H1 (cell line): ENCODE results near the gene ZNF254. TPM values are rescaled to one million over a fixed set of nuclear protein-coding genes. Genes with fewer than 3 reads are reported as not detected.

Experiments
- CTCF ChIA-PET: fragments of 300-600 bp; sonication (Branson Sonifier 250); formaldehyde crosslinking; loops from one replicate; lab custom pipeline; 2021; ENCODE audit not compliant: partially characterized antibody; lab: Charles Lee
- POLR2A ChIA-PET: fragments of 300-600 bp; sonication (Branson Sonifier 250); formaldehyde crosslinking; loops from one replicate; lab custom pipeline; 2021; ENCODE audit warnings: inconsistent platforms; ENCODE audit not compliant: partially characterized antibody; lab: Charles Lee
- DNase-seq, 2 experiments: peaks; one replicate each; pipeline versions ENCODE4 v3.0.0 to v3.0.0-alpha.2; 2010 to 2022; ENCODE audit warnings: low spot score in 2 of 2, low read depth in 1 of 2, mixed read lengths in 1 of 2
- FAIRE-seq: peaks from 2 replicates; lab custom pipeline; 2011; peaks lifted over from hg19 to GRCh38; lab: Jason Lieb, UNC
- H2AFZ ChIP-seq: 2 replicates; pipeline ENCODE4 v1.8.1; 2012; ENCODE audit warnings: low read length, inconsistent platforms
- H2AK5ac ChIP-seq: 2 replicates; pipeline ENCODE4 v1.6.1; 2013; ENCODE audit warnings: low read depth, low read length
- H2BK120ac ChIP-seq: replicated peaks from 2 replicates; pipeline ENCODE3; 2013; ENCODE audit warnings: low read depth, low read length, inconsistent platforms
- H2BK12ac ChIP-seq: 2 replicates; pipeline ENCODE4 v1.6.1; 2013; ENCODE audit warnings: low read depth, low read length
- H2BK15ac ChIP-seq: 2 replicates; pipeline ENCODE4 v1.6.1; 2013; ENCODE audit warnings: low read length
- H2BK20ac ChIP-seq: 2 replicates; pipeline ENCODE4 v1.6.1; 2013; ENCODE audit warnings: low read length
- H2BK5ac ChIP-seq: 2 replicates; pipeline ENCODE4 v1.6.1; 2013; ENCODE audit warnings: low read depth, low read length
- H3K14ac ChIP-seq: 2 replicates; pipeline ENCODE4 v1.6.1; 2013; ENCODE audit warnings: inconsistent platforms; ENCODE audit not compliant: insufficient read length
- H3K18ac ChIP-seq: 2 replicates; pipeline ENCODE4 v1.6.1; 2013; ENCODE audit warnings: low read length; ENCODE audit errors: extremely low read depth
- H3K23ac ChIP-seq: 2 replicates; pipeline ENCODE4 v1.6.1; 2013; ENCODE audit warnings: inconsistent platforms; ENCODE audit not compliant: insufficient read length
- H3K23me2 ChIP-seq: 2 replicates; pipeline ENCODE4 v1.6.1; 2013; ENCODE audit warnings: low read depth, low read length
- H3K27ac ChIP-seq: 2 replicates; pipeline ENCODE4 v1.6.1; 2011; ENCODE audit warnings: low read depth, low read length, inconsistent platforms
- H3K27me3 ChIP-seq, 4 experiments: replicated peaks in 1 of 4; 1 replicate in 1 of 4; 2 replicates in 3 of 4; pipeline versions ENCODE4 v1.6.1 to v1.8.1; 2011 to 2013; ENCODE audit warnings: low read length in 3 of 4, mild to moderate bottlenecking in 3 of 4, inconsistent platforms in 2 of 4, mixed read lengths in 2 of 4, moderate library complexity in 1 of 4; ENCODE audit not compliant: control insufficient read depth in 3 of 4, insufficient read depth in 3 of 4; ENCODE audit errors: extremely low read depth in 1 of 4
- H3K36me3 ChIP-seq, 4 experiments: 2 replicates each; pipeline versions ENCODE4 v1.6.1 to v1.8.1; 2011 to 2013; ENCODE audit warnings: mild to moderate bottlenecking in 4 of 4, low read length in 3 of 4, moderate library complexity in 2 of 4, control low read depth in 1 of 4, inconsistent platforms in 1 of 4; ENCODE audit not compliant: insufficient read depth in 4 of 4, control insufficient read depth in 2 of 4
- H3K4ac ChIP-seq: replicated peaks from 2 replicates; pipeline ENCODE3; 2013; ENCODE audit warnings: low read length, low read depth, mixed read lengths, inconsistent platforms; ENCODE audit not compliant: insufficient read length
- H3K4me1 ChIP-seq, 4 experiments: replicated peaks in 1 of 4; 1 replicate in 1 of 4; 2 replicates in 3 of 4; pipeline versions ENCODE4 v1.6.1 to v1.8.1; 2011 to 2013; ENCODE audit warnings: low read length in 3 of 4, inconsistent platforms in 2 of 4, mixed read lengths in 1 of 4; ENCODE audit not compliant: insufficient read depth in 4 of 4, control insufficient read depth in 3 of 4
- H3K4me2 ChIP-seq, 2 experiments: 2 replicates each; pipeline versions ENCODE4 v1.6.1 to v1.8.1; 2011 to 2013; ENCODE audit warnings: low read depth in 2 of 2, low read length in 2 of 2, control low read depth in 1 of 2, inconsistent platforms in 1 of 2, mild to moderate bottlenecking in 1 of 2; ENCODE audit not compliant: insufficient read depth in 1 of 2
- H3K4me3 ChIP-seq, 4 experiments: fragments of 200-600, 300-600 bp in 1 of 4; sonication (generic), shearing (Covaris generic), sonication (Bioruptor Twin) in 1 of 4; 2 replicates each; pipeline versions ENCODE4 v1.5.1 to v1.8.1; 2011 to 2016; ENCODE audit warnings: low read length in 4 of 4, low read depth in 3 of 4, control low read depth in 2 of 4, inconsistent platforms in 2 of 4, mild to moderate bottlenecking in 2 of 4, mixed read lengths in 1 of 4, moderate library complexity in 1 of 4; ENCODE audit not compliant: insufficient read depth in 2 of 4; ENCODE audit errors: extremely low read depth in 1 of 4
- H3K56ac ChIP-seq: replicated peaks from 2 replicates; pipeline ENCODE3; 2013; ENCODE audit warnings: low read depth, mild to moderate bottlenecking, mixed read lengths, low read length, inconsistent platforms; ENCODE audit not compliant: insufficient read length
- H3K79me1 ChIP-seq: 2 replicates; pipeline ENCODE4 v1.6.1; 2013; ENCODE audit warnings: low read depth, low read length, control low read depth
- H3K79me2 ChIP-seq, 2 experiments: 2 replicates each; pipeline versions ENCODE4 v1.6.1 to v1.8.1; 2012 to 2013; ENCODE audit warnings: low read length in 2 of 2, mild to moderate bottlenecking in 2 of 2, inconsistent platforms in 1 of 2; ENCODE audit not compliant: insufficient read depth in 2 of 2, control insufficient read depth in 1 of 2
- H3K9ac ChIP-seq, 4 experiments: replicated peaks in 1 of 4; 1 replicate in 1 of 4; 2 replicates in 3 of 4; pipeline versions ENCODE4 v1.6.1 to v1.8.1; 2011 to 2013; ENCODE audit warnings: low read depth in 3 of 4, low read length in 3 of 4, control low read depth in 2 of 4, mild to moderate bottlenecking in 2 of 4, moderate library complexity in 2 of 4, inconsistent platforms in 1 of 4; ENCODE audit errors: extremely low read depth in 1 of 4
- H3K9me3 ChIP-seq, 2 experiments: 2 replicates each; pipeline versions ENCODE4 v1.6.1 to v1.8.1; 2012 to 2013; ENCODE audit warnings: mild to moderate bottlenecking in 2 of 2, moderate library complexity in 2 of 2, control low read depth in 1 of 2, inconsistent platforms in 1 of 2, low read depth in 1 of 2, low read length in 1 of 2, mixed read lengths in 1 of 2; ENCODE audit not compliant: insufficient read depth in 2 of 2
- H4K20me1 ChIP-seq, 2 experiments: replicated peaks in 1 of 2; 2 replicates each; pipeline versions ENCODE3 to v1.8.1; 2011 to 2013; ENCODE audit warnings: inconsistent platforms in 2 of 2, low read length in 2 of 2, mild to moderate bottlenecking in 1 of 2; ENCODE audit not compliant: insufficient read depth in 2 of 2, control insufficient read depth in 1 of 2
- H4K5ac ChIP-seq: 2 replicates; pipeline ENCODE4 v1.6.1; 2013; ENCODE audit warnings: low read length, low read depth, mixed read lengths, inconsistent platforms; ENCODE audit not compliant: insufficient read length
- H4K8ac ChIP-seq: 2 replicates; pipeline ENCODE4 v1.8.0; 2013; ENCODE audit warnings: mild to moderate bottlenecking, moderate library complexity, low read length, inconsistent platforms; ENCODE audit not compliant: insufficient read depth; ENCODE audit errors: extremely low read depth
- H4K91ac ChIP-seq: replicated peaks from 2 replicates; pipeline ENCODE3; 2013; ENCODE audit warnings: low read length, mixed read lengths, inconsistent platforms; ENCODE audit not compliant: insufficient read length
- BACH1 ChIP-seq: IDR thresholded peaks from 2 replicates; pipeline ENCODE4 v1.6.1; 2012; ENCODE audit warnings: low read length, improper control_type of control experiment
- BCL11A ChIP-seq, 2 experiments: IDR thresholded peaks; one replicate each; pipeline ENCODE4 v1.6.1; 2011; ENCODE audit warnings: low read depth in 2 of 2, low read length in 2 of 2, mild to moderate bottlenecking in 2 of 2
- BRCA1 ChIP-seq: IDR thresholded peaks from 2 replicates; pipeline ENCODE4 v1.6.1; 2012; ENCODE audit warnings: low read depth, low read length, improper control_type of control experiment
- CBX8 ChIP-seq: fragments of 300-800, 300-1000 bp; sonication (generic); IDR thresholded peaks from 2 replicates; pipeline ENCODE4 v1.7.1; 2016; ENCODE audit warnings: low read depth, low read length, borderline replicate concordance
- CEBPB ChIP-seq: IDR thresholded peaks from 2 replicates; pipeline ENCODE4 v1.6.1; 2012; ENCODE audit warnings: low read depth, low read length
- CREB1 ChIP-seq: IDR thresholded peaks from 2 replicates; pipeline ENCODE4 v1.6.1; 2012; ENCODE audit warnings: inconsistent platforms
- CTCF ChIP-seq, 3 experiments: IDR thresholded peaks; 1 replicate in 2 of 3; 2 replicates in 1 of 3; pipeline versions ENCODE4 v1.5.1 to v1.6.1; 2011; ENCODE audit warnings: low read length in 3 of 3, mild to moderate bottlenecking in 3 of 3, inconsistent platforms in 2 of 3, low read depth in 1 of 3, moderate library complexity in 1 of 3; ENCODE audit not compliant: insufficient read depth in 1 of 3; ENCODE audit errors: control extremely low read depth in 1 of 3
- EP300 ChIP-seq, 2 experiments: IDR thresholded peaks; 1 replicate in 1 of 2; 2 replicates in 1 of 2; pipeline ENCODE4 v1.6.1; 2011 to 2012; ENCODE audit warnings: low read depth in 2 of 2, low read length in 2 of 2, mild to moderate bottlenecking in 2 of 2, borderline replicate concordance in 1 of 2, inconsistent platforms in 1 of 2, moderate library complexity in 1 of 2
- KDM1A ChIP-seq: fragments of 200-600, 300-600 bp; sonication (generic); IDR thresholded peaks from 2 replicates; pipeline ENCODE4 v1.7.1; 2016; ENCODE audit warnings: mild to moderate bottlenecking, low read length, borderline replicate concordance
- KDM4A ChIP-seq: IDR thresholded peaks from one replicate; pipeline ENCODE4 v1.7.1; 2012; ENCODE audit warnings: low read depth, mild to moderate bottlenecking, moderate library complexity, low read length, inconsistent platforms; ENCODE audit not compliant: severe bottlenecking
- RBBP5 ChIP-seq: IDR thresholded peaks from 2 replicates; pipeline ENCODE4 v1.7.1; 2012; ENCODE audit warnings: low read depth, mild to moderate bottlenecking, inconsistent platforms, low read length, moderate library complexity, borderline replicate concordance
- SAP30 ChIP-seq: fragments of 300-600 bp; sonication (generic); IDR thresholded peaks from 2 replicates; pipeline ENCODE4 v1.7.1; 2012; ENCODE audit warnings: low read length, moderate library complexity, mild to moderate bottlenecking, inconsistent platforms; ENCODE audit not compliant: insufficient read depth, insufficient replicate concordance
- WGBS, 2 experiments: shearing (Covaris generic) in 1 of 2; methylation state at CpG; one replicate each; pipeline versions ENCODE4 v1.1.6 to v1.1.7; 2013 to 2015; ENCODE audit warnings: low lambda C conversion rate in 2 of 2, mixed read lengths in 2 of 2, inconsistent platforms in 1 of 2, low coverage in 1 of 2, missing lambda C conversion rate in 1 of 2; ENCODE audit not compliant: insufficient replicate concordance in 2 of 2, insufficient coverage in 1 of 2, insufficient read length in 1 of 2; ENCODE audit errors: extremely low coverage in 1 of 2, missing lambda C conversion rate in 1 of 2; 5-methylcytosine and 5-hydroxymethylcytosine counted together
- polyA plus RNA-seq, 7 experiments: library from polyadenylated mRNA; depleted of rRNA in 3 of 7; stranded (reverse) in 5 of 7; unstranded in 2 of 7; fragments of >200 nt in 5 of 7; fragments of 200-250 nt in 2 of 7; gene quantifications; 1 replicate in 5 of 7; 2 replicates in 1 of 7; 4 replicates in 1 of 7; pipeline versions ENCODE4 v1.2.1 to v1.2.3, GENCODE V29; 2011 to 2013; ENCODE audit warnings: missing spikeins in 2 of 7, mixed read lengths in 2 of 7
- total RNA-seq: library from RNA; stranded (reverse); fragmentation: NEBNext Ultra II Directional; extraction: Animal tissue kit (Norgen Biotek cat#: 25700); gene quantifications from 2 replicates; pipeline ENCODE4 v1.2.1, GENCODE V29; 2021

ZNF254 gene
- total and polyA plus RNA-seq, 2 of the 8 experiments (the other 6 are each of a cell fraction or from before 2014, with no cell fraction given) = 4.4 to 22.0 TPM

GRCh38 chr19:24049537-24049936, 37.5 kb upstream of the ZNF254 start:
- TF ChIP-seq BCL11A (IDR thresholded peaks at IDR 0.05; ENCODE audit: low read depth in 2 of 2, low read length in 2 of 2) (no peak), SAP30 (no peak), CREB1 (no peak), BRCA1 (no peak), CEBPB (no peak), KDM1A (no peak), BACH1 (no peak), KDM4A (no peak), CBX8 (no peak), EP300 (IDR thresholded peaks at IDR 0.05; ENCODE audit: borderline replicate concordance in 1 of 2, low read depth in 2 of 2, low read length in 2 of 2) (no peak), CTCF (IDR thresholded peaks at IDR 0.05; ENCODE audit: control extremely low read depth in 1 of 3, insufficient read depth in 1 of 3, low read depth in 1 of 3, low read length in 3 of 3) (no peak), RBBP5 (no peak)
- Histone ChIP-seq H2BK20ac (no peak overlapping the region), H3K79me1 (peaks cover 3% of the 10 kb centered on the region), H2AK5ac (no peak overlapping the region), H3K4me3 (no peak overlapping the region), H4K91ac (no peak overlapping the region), H3K23ac (no peak overlapping the region), H2AFZ (no peak overlapping the region), H3K4me2 (no peak overlapping the region), H4K8ac (no peak overlapping the region), H2BK5ac (no peak overlapping the region), H2BK15ac (no peak overlapping the region), H4K20me1 (peaks cover 4 to 13% of the 10 kb centered on the region in 2 experiments), H3K27ac (no peak overlapping the region), H3K4me1 (no peaks in the 10 kb centered on the region), H2BK12ac (no peak overlapping the region), H2BK120ac (no peak overlapping the region), H3K36me3 (peaks cover 33 to 81% (median 67%) of the 10 kb centered on the region in 4 experiments), H3K27me3 (no peaks in the 10 kb centered on the region), H3K4ac (no peak overlapping the region), H3K9me3 (no peaks in the 10 kb centered on the region), H4K5ac (no peak overlapping the region), H3K79me2 (peaks cover 0 to 5% of the 10 kb centered on the region in 2 experiments; a peak in 2 of 4 replicates), H3K18ac (no peak overlapping the region), H3K9ac (no peak overlapping the region), H3K23me2 (no peaks in the 10 kb centered on the region), H3K56ac (no peak overlapping the region), H3K14ac (no peak overlapping the region)
- WGBS, 2 experiments = 87% methylated on average over 1 of the region's 1 CpG; no CpG with 5 or more reads in 1 of the 2 experiments
- CTCF ChIA-PET = interaction anchor here (1.8 kb wide), 1 partner anchor 10 kb away, joined by 6 read pairs; no protein-coding TSS in a partner anchor
- POLR2A ChIA-PET = no interaction called here
- no peak for FAIRE-seq
- DNase-seq = no peak
